ENCODE measurements around the gene LRRC58. TPM values are rescaled to one million over a fixed set of nuclear protein-coding genes. Genes with fewer than 3 reads are reported as not detected.

The LRRC58 gene
- polyA plus RNA-seq, 2 of the 4 experiments (the other 2 are of a cell fraction): 14.8 to 29.9 TPM

DNA sequence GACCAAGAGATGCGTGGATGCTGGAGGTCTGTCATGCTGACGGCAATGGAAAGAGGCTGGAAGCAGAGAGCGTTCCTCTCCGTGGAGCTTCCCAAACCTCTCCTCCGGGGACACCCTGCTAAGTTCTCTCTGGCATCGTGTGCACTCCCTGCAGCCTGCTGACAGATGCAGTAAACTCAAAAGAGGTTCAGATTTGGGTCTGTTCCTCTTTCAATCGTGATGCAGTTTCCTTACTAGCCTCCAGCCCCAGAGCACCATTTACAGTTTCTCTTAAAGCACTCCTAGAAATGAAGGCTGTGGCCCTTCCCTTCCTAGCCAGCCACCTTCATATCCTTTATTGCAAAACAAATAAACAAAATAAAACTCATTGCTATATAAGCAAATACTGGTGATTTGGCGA is 47.3 kb upstream of the LRRC58 start:
- Histone ChIP-seq H3K4me3 (no peak overlapping the region), H3K4me2 (no peak overlapping the region), H3K27ac (no peak overlapping the region), H3K9me3 (no peaks in the 10 kb centered on the region), H3K4me1 (no peaks in the 10 kb centered on the region)
- DNase-seq (ENCODE audit: low read depth in 1 of 2, low spot score in 1 of 2) (no peak), FAIRE-seq (no peak), ATAC-seq (no peak)
- 81% methylated on average over 8 of the region's 8 CpGs for WGBS (ENCODE audit: missing lambda C conversion rate)
- TF ChIP-seq SMC3 (IDR thresholded peaks at IDR 0.05) (no peak), TFCP2L1 (CRISPR knock-in tag; IDR thresholded peaks at IDR 0.05) (no peak), HOXB5 (CRISPR knock-in tag; IDR thresholded peaks at IDR 0.05) (no peak), FOSB (CRISPR knock-in tag; IDR thresholded peaks at IDR 0.05) (no peak), ZC3H11A (IDR thresholded peaks at IDR 0.05) (no peak), FOXS1 (CRISPR knock-in tag; IDR thresholded peaks at IDR 0.05) (no peak), EP300 (IDR thresholded peaks at IDR 0.05) (no peak)
- TF ChIP-seq, protein P1, sequence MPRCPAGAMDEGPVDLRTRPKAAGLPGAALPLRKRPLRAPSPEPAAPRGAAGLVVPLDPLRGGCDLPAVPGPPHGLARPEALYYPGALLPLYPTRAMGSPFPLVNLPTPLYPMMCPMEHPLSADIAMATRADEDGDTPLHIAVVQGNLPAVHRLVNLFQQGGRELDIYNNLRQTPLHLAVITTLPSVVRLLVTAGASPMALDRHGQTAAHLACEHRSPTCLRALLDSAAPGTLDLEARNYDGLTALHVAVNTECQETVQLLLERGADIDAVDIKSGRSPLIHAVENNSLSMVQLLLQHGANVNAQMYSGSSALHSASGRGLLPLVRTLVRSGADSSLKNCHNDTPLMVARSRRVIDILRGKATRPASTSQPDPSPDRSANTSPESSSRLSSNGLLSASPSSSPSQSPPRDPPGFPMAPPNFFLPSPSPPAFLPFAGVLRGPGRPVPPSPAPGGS (IDR thresholded peaks at IDR 0.05): no peak
- TF ChIP-seq, protein P2, sequence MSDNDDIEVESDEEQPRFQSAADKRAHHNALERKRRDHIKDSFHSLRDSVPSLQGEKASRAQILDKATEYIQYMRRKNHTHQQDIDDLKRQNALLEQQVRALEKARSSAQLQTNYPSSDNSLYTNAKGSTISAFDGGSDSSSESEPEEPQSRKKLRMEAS (IDR thresholded peaks at IDR 0.05): no peak
- TF ChIP-seq, protein P3, sequence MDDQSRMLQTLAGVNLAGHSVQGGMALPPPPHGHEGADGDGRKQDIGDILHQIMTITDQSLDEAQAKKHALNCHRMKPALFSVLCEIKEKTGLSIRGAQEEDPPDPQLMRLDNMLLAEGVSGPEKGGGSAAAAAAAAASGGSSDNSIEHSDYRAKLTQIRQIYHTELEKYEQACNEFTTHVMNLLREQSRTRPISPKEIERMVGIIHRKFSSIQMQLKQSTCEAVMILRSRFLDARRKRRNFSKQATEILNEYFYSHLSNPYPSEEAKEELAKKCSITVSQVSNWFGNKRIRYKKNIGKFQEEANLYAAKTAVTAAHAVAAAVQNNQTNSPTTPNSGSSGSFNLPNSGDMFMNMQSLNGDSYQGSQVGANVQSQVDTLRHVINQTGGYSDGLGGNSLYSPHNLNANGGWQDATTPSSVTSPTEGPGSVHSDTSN (IDR thresholded peaks at IDR 0.05): no peak
- CTCF ChIA-PET: interaction anchor here (0.8 to 1.3 kb wide), 3 partner anchors 20 to 162 kb away, joined by 3 read pairs; no protein-coding TSS in a partner anchor
- POLR2A ChIA-PET: no interaction called here

DNA sequence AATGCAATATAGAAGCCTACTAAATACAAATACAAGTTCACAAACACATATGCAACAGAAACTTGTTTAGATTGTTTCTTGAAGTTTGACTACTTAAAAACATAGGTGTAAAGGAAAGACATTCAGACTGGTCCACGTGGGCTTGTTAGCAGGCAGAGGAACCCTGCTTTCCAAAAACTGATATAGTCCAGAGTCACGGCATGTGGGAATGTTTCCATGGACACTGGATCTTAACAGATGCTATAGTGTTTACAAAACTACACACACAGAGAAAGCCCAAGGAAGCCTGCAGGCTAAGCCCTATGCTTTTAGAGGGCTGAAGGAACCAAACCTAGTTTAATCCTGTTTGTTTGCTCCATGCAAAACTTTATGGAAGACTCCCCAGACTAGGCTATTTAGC is 45.2 kb upstream of the LRRC58 start:
- Histone ChIP-seq H3K9me3 (no peaks in the 10 kb centered on the region), H3K4me3 (no peak overlapping the region), H3K4me2 (no peak overlapping the region), H3K27ac (no peak overlapping the region), H3K4me1 (no peaks in the 10 kb centered on the region)
- 57% methylated on average over 2 of the region's 2 CpGs for WGBS (ENCODE audit: missing lambda C conversion rate)
- ATAC-seq (no peak), FAIRE-seq (no peak), DNase-seq (ENCODE audit: low read depth in 1 of 2, low spot score in 1 of 2) (no peak)
- CTCF ChIA-PET: interaction anchor here (1.2 kb wide), 1 partner anchor 11 kb away, joined by 3 read pairs; no protein-coding TSS in a partner anchor
- no peak for TF ChIP-seq POLR2AphosphoS2 (conservative IDR thresholded peaks at IDR 0.05; ENCODE audit: low read length)
- TF ChIP-seq, protein P4, sequence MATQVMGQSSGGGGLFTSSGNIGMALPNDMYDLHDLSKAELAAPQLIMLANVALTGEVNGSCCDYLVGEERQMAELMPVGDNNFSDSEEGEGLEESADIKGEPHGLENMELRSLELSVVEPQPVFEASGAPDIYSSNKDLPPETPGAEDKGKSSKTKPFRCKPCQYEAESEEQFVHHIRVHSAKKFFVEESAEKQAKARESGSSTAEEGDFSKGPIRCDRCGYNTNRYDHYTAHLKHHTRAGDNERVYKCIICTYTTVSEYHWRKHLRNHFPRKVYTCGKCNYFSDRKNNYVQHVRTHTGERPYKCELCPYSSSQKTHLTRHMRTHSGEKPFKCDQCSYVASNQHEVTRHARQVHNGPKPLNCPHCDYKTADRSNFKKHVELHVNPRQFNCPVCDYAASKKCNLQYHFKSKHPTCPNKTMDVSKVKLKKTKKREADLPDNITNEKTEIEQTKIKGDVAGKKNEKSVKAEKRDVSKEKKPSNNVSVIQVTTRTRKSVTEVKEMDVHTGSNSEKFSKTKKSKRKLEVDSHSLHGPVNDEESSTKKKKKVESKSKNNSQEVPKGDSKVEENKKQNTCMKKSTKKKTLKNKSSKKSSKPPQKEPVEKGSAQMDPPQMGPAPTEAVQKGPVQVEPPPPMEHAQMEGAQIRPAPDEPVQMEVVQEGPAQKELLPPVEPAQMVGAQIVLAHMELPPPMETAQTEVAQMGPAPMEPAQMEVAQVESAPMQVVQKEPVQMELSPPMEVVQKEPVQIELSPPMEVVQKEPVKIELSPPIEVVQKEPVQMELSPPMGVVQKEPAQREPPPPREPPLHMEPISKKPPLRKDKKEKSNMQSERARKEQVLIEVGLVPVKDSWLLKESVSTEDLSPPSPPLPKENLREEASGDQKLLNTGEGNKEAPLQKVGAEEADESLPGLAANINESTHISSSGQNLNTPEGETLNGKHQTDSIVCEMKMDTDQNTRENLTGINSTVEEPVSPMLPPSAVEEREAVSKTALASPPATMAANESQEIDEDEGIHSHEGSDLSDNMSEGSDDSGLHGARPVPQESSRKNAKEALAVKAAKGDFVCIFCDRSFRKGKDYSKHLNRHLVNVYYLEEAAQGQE (IDR thresholded peaks at IDR 0.05): no peak
- TF ChIP-seq GATA3 (IDR thresholded peaks at IDR 0.05; ENCODE audit: borderline replicate concordance): no peak
- TF ChIP-seq BHLHE40 (IDR thresholded peaks at IDR 0.05; ENCODE audit: low read depth, low read length): no peak
- no peak for TF ChIP-seq FOSB (CRISPR knock-in tag; IDR thresholded peaks at IDR 0.05)
- no peak for TF ChIP-seq KDM1A (IDR thresholded peaks at IDR 0.05; ENCODE audit: low read depth)
- TF ChIP-seq HEYL (CRISPR knock-in tag; IDR thresholded peaks at IDR 0.05): no peak
- no peak for TF ChIP-seq JUNB (IDR thresholded peaks at IDR 0.05)
- no peak for TF ChIP-seq EHMT2 (IDR thresholded peaks at IDR 0.05; ENCODE audit: low read depth)
- no peak for TF ChIP-seq CBX2 (IDR thresholded peaks at IDR 0.05; ENCODE audit: borderline replicate concordance, low read depth)
- no peak for TF ChIP-seq HOXB5 (CRISPR knock-in tag; IDR thresholded peaks at IDR 0.05)
- TF ChIP-seq MAZ (IDR thresholded peaks at IDR 0.05; ENCODE audit: borderline replicate concordance, low read depth, low read length): no peak
- TF ChIP-seq CHD2 (IDR thresholded peaks at IDR 0.05; ENCODE audit: low read length, partially characterized antibody): no peak
- no peak for TF ChIP-seq TP53 (CRISPR knock-in tag; IDR thresholded peaks at IDR 0.05)
- TF ChIP-seq ZFP36 (IDR thresholded peaks at IDR 0.05; ENCODE audit: borderline replicate concordance, partially characterized antibody): no peak
- no peak for TF ChIP-seq RNF2 (IDR thresholded peaks at IDR 0.05; ENCODE audit: borderline replicate concordance, low read depth)
- TF ChIP-seq RFX5 (IDR thresholded peaks at IDR 0.05): no peak
- POLR2A ChIA-PET: no interaction called here

All from A549 (cell line).